ENCODE measurements around the gene EFCAB14.

GRCh38 chr1:46714976-46715375, 3.9 kb downstream of the EFCAB14 start:
- no peak for TF ChIP-seq POLR2AphosphoS5 (IDR thresholded peaks at IDR 0.05; ENCODE audit: low read depth)
- TF ChIP-seq CTCF (conservative IDR thresholded peaks at IDR 0.05; ENCODE audit: low read depth in 2 of 2) = no peak
